ENCODE data around the gene ARMC12. TPM values are rescaled to one million over a fixed set of nuclear protein-coding genes. Genes with fewer than 3 reads are reported as not detected.

Gene ARMC12
- total and polyA plus RNA-seq, 2 of the 13 experiments (the other 11 are each of a cell fraction or from before 2014, with no cell fraction given) = 1.3 TPM; not detected in 1

GRCh38 chr6:35687658-35688604, 48.9 kb upstream of the ARMC12 start (continued):
- TF ChIP-seq HNF4G (IDR thresholded peaks at IDR 0.05; ENCODE audit: borderline replicate concordance, low read depth, low read length) (no peak; the same call in 1 of the 2 replicates), HNF4G (CRISPR knock-in tag; IDR thresholded peaks at IDR 0.05; ENCODE audit: borderline replicate concordance, low read depth) (no peak), ZNF33A (CRISPR knock-in tag; IDR thresholded peaks at IDR 0.05; ENCODE audit: borderline replicate concordance) (no peak), ZNF275 (CRISPR knock-in tag; IDR thresholded peaks at IDR 0.05; ENCODE audit: borderline replicate concordance) (peak; percentile 28; the same call in 1 of the 2 replicates), TARDBP (CRISPR knock-in tag; IDR thresholded peaks at IDR 0.05) (no peak), ZFX (CRISPR knock-in tag; IDR thresholded peaks at IDR 0.05; ENCODE audit: low read depth) (peak; percentile 19), RNF219 (CRISPR knock-in tag; IDR thresholded peaks at IDR 0.05) (no peak), ZNF550 (CRISPR knock-in tag; IDR thresholded peaks at IDR 0.05; ENCODE audit: borderline replicate concordance) (peak; percentile 93), HOXA7 (CRISPR knock-in tag; IDR thresholded peaks at IDR 0.05) (no peak), RFX5 (IDR thresholded peaks at IDR 0.05; ENCODE audit: low read depth, low read length) (no peak), ZNF816 (CRISPR knock-in tag; IDR thresholded peaks at IDR 0.05; ENCODE audit: borderline replicate concordance) (0 out of 2 replicates have a peak, but pooled peaks have one; percentile 55), RELA (CRISPR knock-in tag; IDR thresholded peaks at IDR 0.05) (no peak), SALL1 (CRISPR knock-in tag; IDR thresholded peaks at IDR 0.05) (peak; percentile 57; the same call in 1 of the 2 replicates), HCFC1 (IDR thresholded peaks at IDR 0.05; ENCODE audit: low read depth, low read length) (no peak), KMT2A (CRISPR knock-in tag; IDR thresholded peaks at IDR 0.05) (peak; percentile 93), REXO4 (CRISPR knock-in tag; IDR thresholded peaks at IDR 0.05; ENCODE audit: borderline replicate concordance) (no peak), ZNF570 (CRISPR knock-in tag; IDR thresholded peaks at IDR 0.05; ENCODE audit: borderline replicate concordance) (0 out of 2 replicates have a peak, but pooled peaks have one; percentile 39), SIN3B (IDR thresholded peaks at IDR 0.05; ENCODE audit: low read length) (no peak)
- TF ChIP-seq, protein P1, sequence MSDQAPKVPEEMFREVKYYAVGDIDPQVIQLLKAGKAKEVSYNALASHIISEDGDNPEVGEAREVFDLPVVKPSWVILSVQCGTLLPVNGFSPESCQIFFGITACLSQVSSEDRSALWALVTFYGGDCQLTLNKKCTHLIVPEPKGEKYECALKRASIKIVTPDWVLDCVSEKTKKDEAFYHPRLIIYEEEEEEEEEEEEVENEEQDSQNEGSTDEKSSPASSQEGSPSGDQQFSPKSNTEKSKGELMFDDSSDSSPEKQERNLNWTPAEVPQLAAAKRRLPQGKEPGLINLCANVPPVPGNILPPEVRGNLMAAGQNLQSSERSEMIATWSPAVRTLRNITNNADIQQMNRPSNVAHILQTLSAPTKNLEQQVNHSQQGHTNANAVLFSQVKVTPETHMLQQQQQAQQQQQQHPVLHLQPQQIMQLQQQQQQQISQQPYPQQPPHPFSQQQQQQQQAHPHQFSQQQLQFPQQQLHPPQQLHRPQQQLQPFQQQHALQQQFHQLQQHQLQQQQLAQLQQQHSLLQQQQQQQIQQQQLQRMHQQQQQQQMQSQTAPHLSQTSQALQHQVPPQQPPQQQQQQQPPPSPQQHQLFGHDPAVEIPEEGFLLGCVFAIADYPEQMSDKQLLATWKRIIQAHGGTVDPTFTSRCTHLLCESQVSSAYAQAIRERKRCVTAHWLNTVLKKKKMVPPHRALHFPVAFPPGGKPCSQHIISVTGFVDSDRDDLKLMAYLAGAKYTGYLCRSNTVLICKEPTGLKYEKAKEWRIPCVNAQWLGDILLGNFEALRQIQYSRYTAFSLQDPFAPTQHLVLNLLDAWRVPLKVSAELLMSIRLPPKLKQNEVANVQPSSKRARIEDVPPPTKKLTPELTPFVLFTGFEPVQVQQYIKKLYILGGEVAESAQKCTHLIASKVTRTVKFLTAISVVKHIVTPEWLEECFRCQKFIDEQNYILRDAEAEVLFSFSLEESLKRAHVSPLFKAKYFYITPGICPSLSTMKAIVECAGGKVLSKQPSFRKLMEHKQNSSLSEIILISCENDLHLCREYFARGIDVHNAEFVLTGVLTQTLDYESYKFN (CRISPR knock-in tag; conservative IDR thresholded peaks at IDR 0.05) = 0 out of 2 replicates have a peak, but pooled peaks have one; percentile 24
- TF ChIP-seq, protein P2, sequence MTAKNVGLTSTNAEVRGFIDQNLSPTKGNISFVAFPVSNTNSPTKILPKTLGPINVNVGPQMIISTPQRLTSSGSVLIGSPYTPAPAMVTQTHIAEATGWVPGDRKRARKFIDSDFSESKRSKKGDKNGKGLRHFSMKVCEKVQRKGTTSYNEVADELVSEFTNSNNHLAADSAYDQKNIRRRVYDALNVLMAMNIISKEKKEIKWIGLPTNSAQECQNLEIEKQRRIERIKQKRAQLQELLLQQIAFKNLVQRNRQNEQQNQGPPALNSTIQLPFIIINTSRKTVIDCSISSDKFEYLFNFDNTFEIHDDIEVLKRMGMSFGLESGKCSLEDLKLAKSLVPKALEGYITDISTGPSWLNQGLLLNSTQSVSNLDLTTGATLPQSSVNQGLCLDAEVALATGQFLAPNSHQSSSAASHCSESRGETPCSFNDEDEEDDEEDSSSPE (CRISPR knock-in tag; IDR thresholded peaks at IDR 0.05) = peak; percentile 62; the same call in 1 of the 2 replicates

All from HepG2 (cell line).